Activated CD8-positive, alpha-beta memory T cell treated with anti-CD3 and anti-CD28 coated beads, Interleukin-2, amount 10 ng/mL, durations not matched to agents 7 days and 5 days (primary cell): Measurements from ENCODE around the gene TRAP1. TPM values are rescaled to one million over a fixed set of nuclear protein-coding genes. Genes with fewer than 3 reads are reported as not detected.
A peak's percentile ranks its signal among the peaks of the same experiment; 100 is the strongest.

Experiments used
- ATAC-seq: fragments of 150-1000 bp; cut with Tn5 transposase; one replicate; pipeline ENCODE4 v1.10.0; 2021; ENCODE audit warnings: moderate library complexity
- CTCF ChIA-PET: fragments of 350-600 bp; sonication (Branson Sonifier 250); formaldehyde crosslinking; loops from one replicate; lab custom pipeline; 2021; ENCODE audit warnings: antibody characterized with exemption; lab: Charles Lee
- DNase-seq: peaks from one replicate; pipeline ENCODE4 v3.0.0-alpha.2; 2020
- H3K27ac Mint-ChIP-seq: one replicate; pipeline ENCODE4 v1.8.0; 2021; ENCODE audit warnings: mild to moderate bottlenecking, mixed read lengths
- H3K27me3 Mint-ChIP-seq: one replicate; pipeline ENCODE4 v1.8.0; 2021; ENCODE audit warnings: mixed read lengths
- H3K36me3 Mint-ChIP-seq: one replicate; pipeline ENCODE4 v1.8.0; 2021; ENCODE audit warnings: mild to moderate bottlenecking, mixed read lengths
- H3K4me1 Mint-ChIP-seq: one replicate; pipeline ENCODE4 v1.8.0; 2021; ENCODE audit warnings: mixed read lengths
- H3K4me3 Mint-ChIP-seq: one replicate; pipeline ENCODE4 v1.8.0; 2021; ENCODE audit warnings: mild to moderate bottlenecking, moderate library complexity, mixed read lengths
- H3K9me3 Mint-ChIP-seq: one replicate; pipeline ENCODE4 v1.8.0; 2022; ENCODE audit warnings: low read depth, mixed read lengths
- total RNA-seq, 2 experiments: library from RNA; stranded (reverse); gene quantifications; one replicate each; pipeline ENCODE4 v1.2.3, GENCODE V29; 2021

TRAP1 gene
- total RNA-seq, 2 experiments from 2014 or later = 147 to 193 TPM

GRCh38 chr16:3655396-3656159 is 61.7 kb downstream of the TRAP1 start:
- H3K27me3 Mint-ChIP-seq = no peaks in the 10 kb centered on the region
- H3K4me1 Mint-ChIP-seq = peaks cover 22% of the 10 kb centered on the region
- H3K4me3 Mint-ChIP-seq = no peak overlapping the region
- H3K27ac Mint-ChIP-seq = no peak overlapping the region
- ATAC-seq (no peak), DNase-seq (no peak)
- no peaks in the 10 kb centered on the region for H3K9me3 Mint-ChIP-seq
- H3K36me3 Mint-ChIP-seq = peaks cover 32% of the 10 kb centered on the region
- CTCF ChIA-PET = interaction anchor here (0.9 to 1.6 kb wide), 4 partner anchors 9 to 29 kb away, joined by 3 to 8 read pairs (median 5); no protein-coding TSS in a partner anchor

GRCh38 chr16:3655030-3655395 is 62.3 kb downstream of the TRAP1 start:
- CTCF ChIA-PET = interaction anchor here (0.9 to 1.6 kb wide), 5 partner anchors 10 to 129 kb away, joined by 3 to 8 read pairs (median 4); no protein-coding TSS in a partner anchor
- H3K4me1 Mint-ChIP-seq = peaks cover 19% of the 10 kb centered on the region
- H3K4me3 Mint-ChIP-seq = no peak overlapping the region
- ATAC-seq (no peak), DNase-seq (no peak)
- no peaks in the 10 kb centered on the region for H3K27me3 Mint-ChIP-seq
- no peak overlapping the region for H3K27ac Mint-ChIP-seq
- H3K9me3 Mint-ChIP-seq = no peaks in the 10 kb centered on the region
- H3K36me3 Mint-ChIP-seq = peaks cover 31% of the 10 kb centered on the region

- H3K36me3 Mint-ChIP-seq = peaks cover 25% of the 10 kb centered on the region
- H3K4me3 Mint-ChIP-seq = no peak within 1 kb of the TSS
- H3K9me3 Mint-ChIP-seq = no peaks in the 10 kb centered on the region
- H3K27me3 Mint-ChIP-seq = no peaks in the 10 kb centered on the region
- CTCF ChIA-PET = interaction anchor here (0.7 to 1.7 kb wide), 12 partner anchors 10 to 253 kb away, joined by 3 to 8 read pairs (median 4); partner anchors contain the start of gene TRAP1
- H3K27ac Mint-ChIP-seq = peak within 1 kb of the TSS; percentile 44
- H3K4me1 Mint-ChIP-seq = peaks cover 13% of the 10 kb centered on the region
- peak; percentile 76 for ATAC-seq
- DNase-seq = peak; percentile 76
These were observed 62.9 kb downstream of the TRAP1 start, which contains the start of gene DNASE1 for GRCh38 chr16:3654249-3654991. Gene DNASE1, plus strand, starts transcription at chr16:3654691. Its CDS starts 683 bp downstream, at chr16:3655374.

- peaks cover 6% of the 10 kb centered on the region for H3K4me1 Mint-ChIP-seq
- no peaks in the 10 kb centered on the region for H3K9me3 Mint-ChIP-seq
- H3K36me3 Mint-ChIP-seq = peaks cover 15% of the 10 kb centered on the region
- CTCF ChIA-PET = interaction anchor here (1.7 kb wide), 1 partner anchor 16 kb away, joined by 8 read pairs; no protein-coding TSS in a partner anchor
- H3K4me3 Mint-ChIP-seq = no peak overlapping the region
- no peak overlapping the region for H3K27ac Mint-ChIP-seq
- no peak for ATAC-seq
- DNase-seq = peak; percentile 37
- H3K27me3 Mint-ChIP-seq = no peaks in the 10 kb centered on the region
These were observed 64.7 kb downstream of the TRAP1 start for GRCh38 chr16:3652373-3653195.

GRCh38 chr16:3651461-3652372 is 65.6 kb downstream of the TRAP1 start:
- CTCF ChIA-PET = interaction anchor here (2.1 kb wide), 1 partner anchor 8 kb away, joined by 4 read pairs; no protein-coding TSS in a partner anchor
- H3K4me1 Mint-ChIP-seq = peaks cover 2% of the 10 kb centered on the region
- peaks cover 9% of the 10 kb centered on the region for H3K36me3 Mint-ChIP-seq
- no peaks in the 10 kb centered on the region for H3K27me3 Mint-ChIP-seq
- ATAC-seq (no peak), DNase-seq (peak; percentile 33)
- H3K27ac Mint-ChIP-seq = peak overlapping the region; percentile 8
- no peaks in the 10 kb centered on the region for H3K9me3 Mint-ChIP-seq
- no peak overlapping the region for H3K4me3 Mint-ChIP-seq

GRCh38 chr16:3650631-3651265 is 66.6 kb downstream of the TRAP1 start:
- Mint-ChIP-seq H3K27me3 (no peaks in the 10 kb centered on the region), H3K9me3 (no peaks in the 10 kb centered on the region), H3K36me3 (peaks cover 9% of the 10 kb centered on the region), H3K4me1 (peaks cover 10% of the 10 kb centered on the region), H3K4me3 (no peak overlapping the region), H3K27ac (no peak overlapping the region)
- ATAC-seq = no peak
- peak; percentile 31 for DNase-seq
- CTCF ChIA-PET = interaction anchor here (0.9 to 2.1 kb wide), 2 partner anchors 9 to 19 kb away, joined by 3 to 4 read pairs; no protein-coding TSS in a partner anchor

GRCh38 chr16:3646348-3646920 is 70.9 kb downstream of the TRAP1 start:
- CTCF ChIA-PET = interaction anchor here (1.2 kb wide), 1 partner anchor 18 kb away, joined by 3 read pairs; no protein-coding TSS in a partner anchor
- H3K4me3 Mint-ChIP-seq = no peak overlapping the region
- no peak for ATAC-seq
- H3K36me3 Mint-ChIP-seq = peaks cover 3% of the 10 kb centered on the region
- peak overlapping the region; percentile 20 for H3K27ac Mint-ChIP-seq
- no peaks in the 10 kb centered on the region for H3K9me3 Mint-ChIP-seq
- H3K27me3 Mint-ChIP-seq = no peaks in the 10 kb centered on the region
- peaks cover 14% of the 10 kb centered on the region for H3K4me1 Mint-ChIP-seq
- peak; percentile 41 for DNase-seq

- H3K4me1 Mint-ChIP-seq = peaks cover 14% of the 10 kb centered on the region
- H3K4me3 Mint-ChIP-seq = no peak overlapping the region
- H3K27ac Mint-ChIP-seq = peak overlapping the region; percentile 20
These were observed 71.6 kb downstream of the TRAP1 start for GRCh38 chr16:3645504-3646347.

GRCh38 chr16:3645108-3645503 is 72.2 kb downstream of the TRAP1 start:
- CTCF ChIA-PET = no interaction called here
- DNase-seq (no peak), ATAC-seq (no peak)
- no peaks in the 10 kb centered on the region for H3K9me3 Mint-ChIP-seq
- peaks cover 14% of the 10 kb centered on the region for H3K4me1 Mint-ChIP-seq
- no peak overlapping the region for H3K4me3 Mint-ChIP-seq
- no peaks in the 10 kb centered on the region for H3K36me3 Mint-ChIP-seq
- no peaks in the 10 kb centered on the region for H3K27me3 Mint-ChIP-seq
- no peak overlapping the region for H3K27ac Mint-ChIP-seq

More at GRCh38 chr16:3645504-3646347, 71.6 kb downstream of the TRAP1 start:
- Mint-ChIP-seq H3K36me3 (peaks cover 3% of the 10 kb centered on the region), H3K27me3 (no peaks in the 10 kb centered on the region), H3K9me3 (no peaks in the 10 kb centered on the region)
- CTCF ChIA-PET = interaction anchor here (1.2 kb wide), 1 partner anchor 19 kb away, joined by 3 read pairs; no protein-coding TSS in a partner anchor
- ATAC-seq = no peak
- peak; percentile 31 for DNase-seq

GRCh38 chr16:3643095-3643730 is 74.1 kb downstream of the TRAP1 start:
- Mint-ChIP-seq H3K27ac (no peak overlapping the region), H3K27me3 (no peaks in the 10 kb centered on the region), H3K4me1 (peaks cover 16% of the 10 kb centered on the region), H3K4me3 (no peak overlapping the region), H3K9me3 (no peaks in the 10 kb centered on the region), H3K36me3 (peaks cover 2% of the 10 kb centered on the region)
- ATAC-seq (no peak), DNase-seq (peak; percentile 30)
- CTCF ChIA-PET = interaction anchor here (1.0 to 1.4 kb wide), 2 partner anchors 11 to 16 kb away, joined by 3 to 6 read pairs; partner anchors contain the start of gene DNASE1
